ENCODE results near the gene OSER1. TPM values are rescaled to one million over a fixed set of nuclear protein-coding genes. Genes with fewer than 3 reads are reported as not detected.

Gene OSER1
- total and polyA plus RNA-seq, 9 of the 15 experiments (the other 6 are each of a cell fraction or from before 2014, with no cell fraction given), result 15.5 to 57.3 (median 19.9) TPM

- TF ChIP-seq BMI1 (IDR thresholded peaks at IDR 0.05; ENCODE audit: low read length) (no peak), ZNF592 (IDR thresholded peaks at IDR 0.05) (no peak), FOXK1 (CRISPR knock-in tag; IDR thresholded peaks at IDR 0.05; ENCODE audit: borderline replicate concordance) (no peak), NFE2L1 (tag; IDR thresholded peaks at IDR 0.05; ENCODE audit: borderline replicate concordance, low read depth) (no peak), HNRNPH1 (optimal IDR thresholded peaks at IDR 0.05; ENCODE audit: low read depth, low read length) (no peak), CREB3L1 (IDR thresholded peaks at IDR 0.05; ENCODE audit: borderline replicate concordance, low read depth) (0 out of 2 replicates have a peak, but pooled peaks have one; percentile 25), GTF2F1 (IDR thresholded peaks at IDR 0.05; ENCODE audit: low read depth, low read length) (0 out of 2 replicates have a peak, but pooled peaks have one; percentile 34), ZFPM2 (CRISPR knock-in tag; IDR thresholded peaks at IDR 0.05) (no peak), MTA2 (IDR thresholded peaks at IDR 0.05; ENCODE audit: low read depth) (no peak), NR4A1 (CRISPR knock-in tag; IDR thresholded peaks at IDR 0.05) (0 out of 2 replicates have a peak, but pooled peaks have one; percentile 12), NR4A1 (tag; IDR thresholded peaks at IDR 0.05) (no peak), CTBP1 (IDR thresholded peaks at IDR 0.05; ENCODE audit: borderline replicate concordance) (peak; percentile 76), KLF10 (CRISPR knock-in tag; IDR thresholded peaks at IDR 0.05) (no peak), USF1 (CRISPR knock-in tag; IDR thresholded peaks at IDR 0.05) (peak; percentile 93), CBX8 (IDR thresholded peaks at IDR 0.05; ENCODE audit: borderline replicate concordance, extremely low read depth, low read depth, low read length, poor library complexity, severe bottlenecking) (no peak), TCF7L2 (IDR thresholded peaks at IDR 0.05; ENCODE audit: low read depth, low read length) (no peak), RBM39 (optimal IDR thresholded peaks at IDR 0.05; ENCODE audit: low read depth, low read length) (no peak), RBFOX2 (IDR thresholded peaks at IDR 0.05; ENCODE audit: low read depth, low read length) (peak; percentile 89), ZNF239 (CRISPR knock-in tag; IDR thresholded peaks at IDR 0.05) (no peak), TCF7 (IDR thresholded peaks at IDR 0.05; ENCODE audit: borderline replicate concordance) (no peak)
- TF ChIP-seq, protein P1, sequence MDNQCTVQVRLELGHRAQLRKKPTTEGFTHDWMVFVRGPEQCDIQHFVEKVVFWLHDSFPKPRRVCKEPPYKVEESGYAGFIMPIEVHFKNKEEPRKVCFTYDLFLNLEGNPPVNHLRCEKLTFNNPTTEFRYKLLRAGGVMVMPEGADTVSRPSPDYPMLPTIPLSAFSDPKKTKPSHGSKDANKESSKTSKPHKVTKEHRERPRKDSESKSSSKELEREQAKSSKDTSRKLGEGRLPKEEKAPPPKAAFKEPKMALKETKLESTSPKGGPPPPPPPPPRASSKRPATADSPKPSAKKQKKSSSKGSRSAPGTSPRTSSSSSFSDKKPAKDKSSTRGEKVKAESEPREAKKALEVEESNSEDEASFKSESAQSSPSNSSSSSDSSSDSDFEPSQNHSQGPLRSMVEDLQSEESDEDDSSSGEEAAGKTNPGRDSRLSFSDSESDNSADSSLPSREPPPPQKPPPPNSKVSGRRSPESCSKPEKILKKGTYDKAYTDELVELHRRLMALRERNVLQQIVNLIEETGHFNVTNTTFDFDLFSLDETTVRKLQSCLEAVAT (IDR thresholded peaks at IDR 0.05), result peak; percentile 32 to 80; a peak in 2 of 4 replicates
Observed at GRCh38 chr20:44210406-44211176, at the start of gene OSER1 (continued).
